HCT116 (cell line): ENCODE measurements around the gene B4GALT7. TPM values are rescaled to one million over a fixed set of nuclear protein-coding genes. Genes with fewer than 3 reads are reported as not detected.
A peak's percentile ranks its signal among the peaks of the same experiment; 100 is the strongest.

Experiments used
- ATAC-seq: fragments of 200-7000 bp; cut with Tn5 transposase; 2 replicates; pipeline ENCODE4 v1.9.1; 2020; ENCODE audit warnings: mild to moderate bottlenecking, moderate library complexity
- BruUV-seq: library from RNA; stranded (reverse); fragments of 400-500 nt; replicated peaks from 2 replicates; lab custom pipeline; 2021; lab: Mats Ljungman, UMichigan
- CTCF ChIA-PET: fragments of 300-600 bp; sonication (Branson Sonifier 250); formaldehyde crosslinking; loops from one replicate; lab custom pipeline; 2021; ENCODE audit warnings: antibody characterized with exemption; lab: Charles Lee
- POLR2A ChIA-PET: fragments of 300-600, 350-600 bp; sonication (Branson Sonifier 250); formaldehyde crosslinking; loops from one replicate; lab custom pipeline; 2021; ENCODE audit warnings: antibody characterized with exemption; lab: Charles Lee
- RAD21 ChIA-PET, 2 experiments: fragments of 300-600 bp; sonication (Branson Sonifier 250); formaldehyde crosslinking; loops; one replicate each; lab custom pipeline; 2023; ENCODE audit warnings: low total read pairs in 2 of 2; ENCODE audit not compliant: uncharacterized antibody in 2 of 2, unreplicated experiment in 2 of 2, low non-redundant PET in 1 of 2; lab: Charles Lee
- DNase-seq: peaks from one replicate; pipeline ENCODE4 v3.0.0-alpha.2; 2010; ENCODE audit warnings: low read depth, low spot score
- H2AFZ ChIP-seq: fragments of 200-600 bp; shearing (Covaris generic), sonication (generic); 2 replicates; pipeline ENCODE4 v1.6.1; 2017; ENCODE audit warnings: low read depth, mixed run types, mixed read lengths, antibody characterized with exemption, low read length; ENCODE audit not compliant: poor library complexity, severe bottlenecking
- H3K27ac ChIP-seq: 2 replicates; pipeline ENCODE4 v1.5.1; 2012; ENCODE audit warnings: low read depth, low read length
- H3K27me3 ChIP-seq: fragments of 200-600 bp; sonication (generic); 2 replicates; pipeline ENCODE4 v1.6.1; 2016; ENCODE audit warnings: mixed run types, low read length, mixed read lengths; ENCODE audit not compliant: insufficient read depth
- H3K36me3 ChIP-seq, 2 experiments: fragments of 200-500 bp in 1 of 2; fragments of 200-600 bp in 1 of 2; sonication (Bioruptor generic) in 1 of 2; sonication (generic) in 1 of 2; 2 replicates each; pipeline versions ENCODE4 v1.5.1 to v1.6.1; 2014 to 2016; ENCODE audit warnings: low read length in 2 of 2, inconsistent platforms in 1 of 2, mixed read lengths in 1 of 2, mixed run types in 1 of 2; ENCODE audit not compliant: insufficient read depth in 2 of 2, control insufficient read depth in 1 of 2
- H3K4me1 ChIP-seq, 2 experiments: fragments of 200-600 bp in 1 of 2; sonication (generic) in 1 of 2; 2 replicates each; pipeline versions ENCODE4 v1.5.1 to v1.6.1; 2012 to 2017; ENCODE audit warnings: low read length in 2 of 2, inconsistent platforms in 1 of 2, mild to moderate bottlenecking in 1 of 2, mixed read lengths in 1 of 2, mixed run types in 1 of 2, moderate library complexity in 1 of 2; ENCODE audit not compliant: insufficient read depth in 2 of 2, control insufficient read depth in 1 of 2
- H3K4me2 ChIP-seq: fragments of 200-600 bp; sonication (generic); 2 replicates; pipeline ENCODE4 v1.6.1; 2017; ENCODE audit warnings: mixed run types, low read length, mixed read lengths
- H3K4me3 ChIP-seq, 2 experiments: fragments of 200-600 bp in 1 of 2; sonication (generic) in 1 of 2; replicated peaks in 1 of 2; 2 replicates each; pipeline ENCODE4 v1.5.1; 2011 to 2016; ENCODE audit warnings: low read length in 2 of 2, control low read depth in 1 of 2, low read depth in 1 of 2, mild to moderate bottlenecking in 1 of 2, mixed read lengths in 1 of 2, mixed run types in 1 of 2
- H3K79me2 ChIP-seq: fragments of 200-600 bp; sonication (generic); 2 replicates; pipeline ENCODE4 v1.6.1; 2017; ENCODE audit warnings: mild to moderate bottlenecking, mixed run types, low read length, moderate library complexity, mixed read lengths; ENCODE audit not compliant: insufficient read depth
- H3K9ac ChIP-seq: fragments of 200-600 bp; sonication (generic); 2 replicates; pipeline ENCODE4 v1.6.1; 2016; ENCODE audit warnings: low read length, mixed read lengths
- H3K9me2 ChIP-seq: fragments of 200-600 bp; sonication (generic), shearing (Covaris generic); 2 replicates; pipeline ENCODE4 v1.6.1; 2017; ENCODE audit warnings: mixed run types, mild to moderate bottlenecking, moderate library complexity; ENCODE audit not compliant: insufficient read depth
- H3K9me3 ChIP-seq, 2 experiments: fragments of 200-500 bp in 1 of 2; fragments of 200-600 bp in 1 of 2; sonication (Bioruptor generic) in 1 of 2; sonication (generic) in 1 of 2; 2 replicates each; pipeline ENCODE4 v1.6.1; 2014 to 2017; ENCODE audit warnings: low read length in 2 of 2, mixed read lengths in 2 of 2, inconsistent platforms in 1 of 2, low read depth in 1 of 2, mild to moderate bottlenecking in 1 of 2, mixed run types in 1 of 2, moderate library complexity in 1 of 2; ENCODE audit not compliant: control insufficient read depth in 1 of 2, insufficient read depth in 1 of 2
- H4K20me1 ChIP-seq: fragments of 200-600 bp; sonication (generic), shearing (Covaris generic); 2 replicates; pipeline ENCODE4 v1.6.1; 2017; ENCODE audit warnings: mixed run types, mild to moderate bottlenecking, moderate library complexity; ENCODE audit not compliant: insufficient read depth
- CBX3 ChIP-seq: IDR thresholded peaks from 2 replicates; pipeline ENCODE4 v1.6.1; 2012; ENCODE audit warnings: low read depth
- CEBPB ChIP-seq: IDR thresholded peaks from 2 replicates; pipeline ENCODE4 v1.6.1; 2012; ENCODE audit warnings: low read depth
- EGR1 ChIP-seq: IDR thresholded peaks from 2 replicates; pipeline ENCODE4 v1.6.1; 2012; ENCODE audit warnings: low read depth
- ELF1 ChIP-seq: IDR thresholded peaks from 2 replicates; pipeline ENCODE4 v1.6.1; 2012; ENCODE audit warnings: low read depth, borderline replicate concordance
- JUND ChIP-seq: IDR thresholded peaks from 2 replicates; pipeline ENCODE4 v1.6.1; 2012
- POLR2A ChIP-seq: IDR thresholded peaks from 2 replicates; pipeline ENCODE4 v1.7.0; 2011; ENCODE audit warnings: borderline replicate concordance; ENCODE audit not compliant: insufficient read depth, insufficient read length; ENCODE audit errors: extremely low read depth
- POLR2AphosphoS5 ChIP-seq: IDR thresholded peaks from 2 replicates; pipeline ENCODE4 v1.6.1; 2011; ENCODE audit warnings: mild to moderate bottlenecking, low read depth, low read length, moderate library complexity
- REST ChIP-seq: IDR thresholded peaks from 2 replicates; pipeline ENCODE4 v1.6.1; 2012; ENCODE audit warnings: low read depth
- SIN3A ChIP-seq: IDR thresholded peaks from 2 replicates; pipeline ENCODE4 v1.6.1; 2012; ENCODE audit warnings: low read depth
- SRF ChIP-seq: IDR thresholded peaks from 2 replicates; pipeline ENCODE4 v1.6.1; 2012; ENCODE audit warnings: low read depth
- ZNF274 ChIP-seq: fragments of 200-500 bp; sonication (Bioruptor generic); IDR thresholded peaks from 2 replicates; pipeline ENCODE4 v1.6.1; 2014; ENCODE audit warnings: mild to moderate bottlenecking, low read depth, low read length, inconsistent platforms
- intact Hi-C: fragments of 100-400 bp; cut with micrococcal nuclease; formaldehyde crosslinking; loops from 2 replicates; pipeline ENCODE4 v1.10.0; 2022
- total RNA-seq: library from RNA; stranded (reverse); gene quantifications from one replicate; pipeline ENCODE4 v1.2.1, GENCODE V29; 2021; ENCODE audit not compliant: unreplicated experiment
- TF ChIP-seq, protein P1 (sequence below), 3 experiments: fragments of 200-600 bp in 1 of 3; sonication (generic) in 1 of 3; IDR thresholded peaks in 2 of 3; conservative IDR thresholded peaks in 1 of 3; 2 replicates each; pipeline ENCODE4 v1.5.1; 2012 to 2017; ENCODE audit warnings: low read depth in 2 of 3, low read length in 2 of 3, antibody characterized with exemption in 1 of 3, borderline replicate concordance in 1 of 3, control low read depth in 1 of 3, mild to moderate bottlenecking in 1 of 3, mixed read lengths in 1 of 3, mixed run types in 1 of 3, moderate library complexity in 1 of 3; ENCODE audit not compliant: insufficient read depth in 1 of 3
- TF ChIP-seq, protein P2 (sequence below): IDR thresholded peaks from 2 replicates; pipeline ENCODE4 v1.6.1; 2012

Gene B4GALT7
- total RNA-seq, 1 experiment from 2014 or later, result 25.2 TPM

DNA sequence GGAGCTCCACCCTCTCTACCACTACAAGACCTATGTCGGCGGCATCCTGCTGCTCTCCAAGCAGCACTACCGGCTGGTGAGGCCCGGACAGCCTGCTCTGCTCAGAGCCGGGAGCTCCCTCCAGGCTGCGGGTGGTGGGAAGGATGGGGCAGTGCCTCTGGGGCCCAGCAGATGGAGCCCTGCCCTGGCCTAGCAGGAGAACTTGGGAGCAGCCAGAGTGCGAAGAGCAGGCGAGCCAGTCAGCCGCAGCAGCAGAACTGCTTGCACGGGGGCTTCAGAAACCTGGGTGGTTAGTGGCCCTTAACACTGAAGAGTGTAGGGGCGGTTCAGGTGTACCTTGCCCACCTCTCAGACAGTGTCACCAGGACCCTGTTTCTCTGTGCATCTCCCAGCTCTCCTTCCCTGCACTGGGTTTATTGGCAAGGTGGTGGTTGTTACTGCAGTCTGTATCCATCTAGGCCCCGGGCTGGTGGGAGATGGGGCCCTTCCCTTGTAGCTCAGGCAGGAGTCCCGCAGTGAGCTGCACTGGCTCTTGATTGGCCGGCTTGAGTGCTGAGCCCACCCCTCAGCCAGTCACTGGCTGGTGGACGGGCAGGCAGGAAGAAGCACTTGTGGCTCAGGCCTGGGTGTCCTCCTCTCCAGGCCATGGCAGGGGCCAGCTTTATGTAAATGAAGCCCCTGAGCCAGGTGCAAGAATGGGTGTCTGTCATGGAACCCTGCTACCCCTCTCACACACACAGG is 7.7 kb downstream of the B4GALT7 start:
- H3K79me2 ChIP-seq, result peaks cover 16% of the 10 kb centered on the region
- H3K4me2 ChIP-seq, result no peak overlapping the region
- DNase-seq (no peak), ATAC-seq (peak; percentile 78)
- no peak for TF ChIP-seq CEBPB
- no peak for TF ChIP-seq CBX3
- no peak for TF ChIP-seq JUND
- TF ChIP-seq, protein P1, sequence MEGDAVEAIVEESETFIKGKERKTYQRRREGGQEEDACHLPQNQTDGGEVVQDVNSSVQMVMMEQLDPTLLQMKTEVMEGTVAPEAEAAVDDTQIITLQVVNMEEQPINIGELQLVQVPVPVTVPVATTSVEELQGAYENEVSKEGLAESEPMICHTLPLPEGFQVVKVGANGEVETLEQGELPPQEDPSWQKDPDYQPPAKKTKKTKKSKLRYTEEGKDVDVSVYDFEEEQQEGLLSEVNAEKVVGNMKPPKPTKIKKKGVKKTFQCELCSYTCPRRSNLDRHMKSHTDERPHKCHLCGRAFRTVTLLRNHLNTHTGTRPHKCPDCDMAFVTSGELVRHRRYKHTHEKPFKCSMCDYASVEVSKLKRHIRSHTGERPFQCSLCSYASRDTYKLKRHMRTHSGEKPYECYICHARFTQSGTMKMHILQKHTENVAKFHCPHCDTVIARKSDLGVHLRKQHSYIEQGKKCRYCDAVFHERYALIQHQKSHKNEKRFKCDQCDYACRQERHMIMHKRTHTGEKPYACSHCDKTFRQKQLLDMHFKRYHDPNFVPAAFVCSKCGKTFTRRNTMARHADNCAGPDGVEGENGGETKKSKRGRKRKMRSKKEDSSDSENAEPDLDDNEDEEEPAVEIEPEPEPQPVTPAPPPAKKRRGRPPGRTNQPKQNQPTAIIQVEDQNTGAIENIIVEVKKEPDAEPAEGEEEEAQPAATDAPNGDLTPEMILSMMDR (IDR thresholded peaks at IDR 0.05 in 2 of 3, conservative IDR thresholded peaks at IDR 0.05 in 1 of 3; ENCODE audit: borderline replicate concordance in 1 of 3, insufficient read depth in 1 of 3, low read depth in 2 of 3, low read length in 2 of 3), result peak in 2 of 3 experiments; percentile 75 to 84; a peak in 4 of 6 replicates
- H3K27me3 ChIP-seq, result no peaks in the 10 kb centered on the region
- no peak overlapping the region for H3K4me3 ChIP-seq
- H3K9ac ChIP-seq, result no peak overlapping the region
- H2AFZ ChIP-seq, result no peak overlapping the region
- H3K36me3 ChIP-seq, result no peaks in the 10 kb centered on the region; a peak in 1 of 4 replicates
- no TSS peak for BruUV-seq
- RAD21 ChIA-PET, result no interaction called here
- no peak overlapping the region for H3K27ac ChIP-seq
- no peaks in the 10 kb centered on the region for H4K20me1 ChIP-seq
- POLR2A ChIA-PET, result no interaction called here
- intact Hi-C loops, result no loop called here
- no peaks in the 10 kb centered on the region for H3K9me3 ChIP-seq
- CTCF ChIA-PET, result interaction anchor here (0.7 kb wide), 1 partner anchor 9 kb away, joined by 6 read pairs; no protein-coding TSS in a partner anchor
- H3K4me1 ChIP-seq, result peaks cover 11 to 23% of the 10 kb centered on the region in 2 experiments; a peak in 3 of 4 replicates
- H3K9me2 ChIP-seq, result no peaks in the 10 kb centered on the region

DNA sequence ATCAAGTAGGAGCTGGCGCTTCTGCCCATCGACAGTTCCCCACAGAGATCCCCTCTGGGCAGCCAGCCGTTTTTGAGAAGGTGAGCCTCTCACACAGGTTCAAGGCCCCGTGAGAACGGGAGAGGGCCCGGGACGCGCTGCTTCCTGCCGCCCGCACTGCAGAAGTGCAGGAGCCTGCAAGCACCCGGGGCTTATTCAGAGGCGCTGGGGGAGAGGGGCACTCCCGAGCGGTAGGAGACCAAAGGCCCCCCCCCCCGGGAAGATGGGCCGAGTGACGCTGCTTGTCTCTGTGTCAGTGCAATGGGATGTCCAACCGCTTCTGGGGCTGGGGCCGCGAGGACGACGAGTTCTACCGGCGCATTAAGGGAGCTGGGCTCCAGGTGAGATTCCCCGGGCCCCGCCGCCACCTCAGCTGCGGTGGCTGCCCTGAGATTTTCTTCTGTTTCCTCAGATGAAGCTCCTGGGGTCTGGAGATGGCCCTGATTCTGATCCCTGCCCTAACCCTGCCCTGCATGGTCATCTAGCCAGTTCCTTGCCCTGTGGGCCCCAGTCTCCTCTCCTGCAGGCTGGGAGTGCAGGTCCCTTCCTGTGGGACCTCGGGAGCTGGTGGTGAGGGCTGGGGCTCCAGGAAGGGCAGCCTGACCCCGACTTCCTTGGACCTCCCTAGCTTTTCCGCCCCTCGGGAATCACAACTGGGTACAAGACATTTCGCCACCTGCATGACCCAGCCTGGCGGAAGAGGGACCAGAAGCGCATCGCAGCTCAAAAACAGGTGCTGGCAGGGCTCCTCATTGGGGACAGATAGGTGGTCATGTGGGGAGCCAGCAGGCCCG is 8.5 kb downstream of the B4GALT7 start:
- H3K9ac ChIP-seq, result no peak overlapping the region
- CTCF ChIA-PET, result no interaction called here
- no peak for DNase-seq
- TF ChIP-seq SRF (no peak), ELF1 (no peak), EGR1 (no peak), SIN3A (no peak), JUND (no peak), ZNF274 (no peak), POLR2A (no peak), REST (no peak), POLR2AphosphoS5 (no peak)
- TF ChIP-seq, protein P2, sequence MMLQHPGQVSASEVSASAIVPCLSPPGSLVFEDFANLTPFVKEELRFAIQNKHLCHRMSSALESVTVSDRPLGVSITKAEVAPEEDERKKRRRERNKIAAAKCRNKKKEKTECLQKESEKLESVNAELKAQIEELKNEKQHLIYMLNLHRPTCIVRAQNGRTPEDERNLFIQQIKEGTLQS, result no peak

More for the DNA sequence above, 8.5 kb downstream of the B4GALT7 start:
- Histone ChIP-seq H3K36me3 (no peaks in the 10 kb centered on the region; a peak in 1 of 4 replicates), H3K27ac (no peak overlapping the region), H3K4me2 (no peak overlapping the region), H3K27me3 (no peaks in the 10 kb centered on the region), H3K9me3 (no peaks in the 10 kb centered on the region), H3K9me2 (no peaks in the 10 kb centered on the region), H4K20me1 (no peaks in the 10 kb centered on the region), H3K4me3 (no peak overlapping the region), H2AFZ (no peak overlapping the region), H3K79me2 (peaks cover 16% of the 10 kb centered on the region), H3K4me1 (peaks cover 8 to 17% of the 10 kb centered on the region in 2 experiments; a peak in 3 of 4 replicates)
- ChIA-PET RAD21 (no interaction called here), POLR2A (no interaction called here)
- no peak for ATAC-seq
- BruUV-seq, result no TSS peak
- intact Hi-C loops, result no loop called here
